ENCODE data around the gene RTKN2. TPM values are rescaled to one million over a fixed set of nuclear protein-coding genes. Genes with fewer than 3 reads are reported as not detected.

The RTKN2 gene, protein sequence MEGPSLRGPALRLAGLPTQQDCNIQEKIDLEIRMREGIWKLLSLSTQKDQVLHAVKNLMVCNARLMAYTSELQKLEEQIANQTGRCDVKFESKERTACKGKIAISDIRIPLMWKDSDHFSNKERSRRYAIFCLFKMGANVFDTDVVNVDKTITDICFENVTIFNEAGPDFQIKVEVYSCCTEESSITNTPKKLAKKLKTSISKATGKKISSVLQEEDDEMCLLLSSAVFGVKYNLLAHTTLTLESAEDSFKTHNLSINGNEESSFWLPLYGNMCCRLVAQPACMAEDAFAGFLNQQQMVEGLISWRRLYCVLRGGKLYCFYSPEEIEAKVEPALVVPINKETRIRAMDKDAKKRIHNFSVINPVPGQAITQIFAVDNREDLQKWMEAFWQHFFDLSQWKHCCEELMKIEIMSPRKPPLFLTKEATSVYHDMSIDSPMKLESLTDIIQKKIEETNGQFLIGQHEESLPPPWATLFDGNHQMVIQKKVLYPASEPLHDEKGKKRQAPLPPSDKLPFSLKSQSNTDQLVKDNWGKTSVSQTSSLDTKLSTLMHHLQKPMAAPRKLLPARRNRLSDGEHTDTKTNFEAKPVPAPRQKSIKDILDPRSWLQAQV
- total RNA-seq = 0.09 and 0.63 TPM in 2 replicates

DNA sequence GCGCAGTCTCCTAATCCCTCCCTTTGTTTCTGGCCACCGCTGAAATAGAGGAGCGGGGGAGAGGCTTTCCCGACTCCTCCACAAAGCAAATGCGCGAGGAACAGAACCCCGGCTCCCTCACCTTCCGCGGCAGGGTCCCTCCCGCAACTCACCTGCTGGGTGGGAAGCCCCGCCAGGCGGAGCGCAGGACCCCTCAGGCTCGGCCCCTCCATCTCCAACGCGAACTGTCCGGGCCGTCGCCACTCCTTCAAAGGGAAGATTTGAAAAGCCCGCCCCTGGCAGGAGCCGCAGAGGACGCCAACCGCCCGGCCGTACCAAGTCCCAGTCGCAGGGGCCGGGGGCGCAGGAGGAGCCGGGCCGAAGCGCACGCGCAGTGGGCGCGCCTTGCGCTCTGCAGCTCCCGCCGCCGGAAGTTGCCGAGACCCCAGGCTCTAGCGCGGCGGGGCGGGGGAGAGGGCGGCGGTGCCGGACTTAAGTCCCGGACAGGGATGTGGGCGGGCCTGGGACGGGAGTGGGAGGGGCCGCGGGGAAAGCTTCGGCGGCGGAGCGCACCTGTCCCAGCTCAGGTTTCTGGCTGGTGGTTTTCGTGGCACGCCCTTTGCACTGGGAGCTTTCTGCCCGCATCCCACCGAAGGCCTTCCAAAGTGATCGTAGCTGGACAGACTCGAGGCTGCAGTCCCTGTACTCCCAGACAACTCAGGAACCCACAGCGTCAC is at the start of gene RTKN2:
Gene RTKN2 (minus strand): TSS at position 446 of the 716 bp plus-strand sequence. CDS start 234 bp downstream, at position 212.

Other genes starting within 250 kb of the RTKN2 start
- 0.28 and 0.45 TPM in 2 replicates for gene ZNF365, start 105.5 kb upstream of the RTKN2 start, total RNA-seq

All from endothelial cell of coronary artery (primary cell).